Measurements from ENCODE around the gene CALML3.
"Not testable (repeated sequence)": the region's sequence is repeated elsewhere in the genome, so short reads cannot be mapped to it uniquely, and the experiment has no call there.

- not testable (repeated sequence) for TF ChIP-seq CTCF (IDR thresholded peaks at IDR 0.05); EZH2 (IDR thresholded peaks at IDR 0.05; ENCODE audit: borderline replicate concordance, insufficient read depth, low read depth, low read length, poor library complexity, severe bottlenecking)
Observed at GRCh38 chr10:5559022-5559421, 34.3 kb downstream of the CALML3 start.

Data from B cell (primary cell).